Measurements from ENCODE around the gene ZFYVE19.
A peak's percentile ranks its signal among the peaks of the same experiment; 100 is the strongest.

Gene ZFYVE19

DNA sequence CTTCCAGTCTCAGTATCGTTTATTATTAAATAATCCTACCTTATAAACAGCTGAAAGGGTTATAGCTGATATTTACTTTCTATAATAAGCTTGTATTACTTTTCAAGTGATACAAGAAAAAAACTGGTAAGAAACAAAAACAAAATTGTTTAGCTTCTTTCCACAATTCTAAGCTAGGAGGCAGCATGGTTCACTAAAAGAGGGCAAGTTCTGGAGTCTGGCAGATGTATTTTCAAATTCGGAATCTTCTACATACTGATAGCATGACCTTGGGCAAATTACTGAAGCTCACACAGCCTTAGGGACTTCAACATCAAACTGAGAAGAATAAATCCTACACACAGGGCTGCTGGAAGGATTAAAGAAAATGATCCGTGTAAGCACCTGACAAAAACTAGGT is 21.7 kb upstream of the ZFYVE19 start:
- no peak for DNase-seq (ENCODE audit: low read depth)
- H3K4me3 ChIP-seq (ENCODE audit: low read depth, low read length): no peak overlapping the region
- TF ChIP-seq POLR2A (IDR thresholded peaks at IDR 0.05; ENCODE audit: extremely low read depth, insufficient read length) (no peak), MYC (IDR thresholded peaks at IDR 0.05; ENCODE audit: low read depth, low read length) (no peak), MAX (IDR thresholded peaks at IDR 0.05; ENCODE audit: low read depth, low read length) (no peak)
- TF ChIP-seq, protein P1, sequence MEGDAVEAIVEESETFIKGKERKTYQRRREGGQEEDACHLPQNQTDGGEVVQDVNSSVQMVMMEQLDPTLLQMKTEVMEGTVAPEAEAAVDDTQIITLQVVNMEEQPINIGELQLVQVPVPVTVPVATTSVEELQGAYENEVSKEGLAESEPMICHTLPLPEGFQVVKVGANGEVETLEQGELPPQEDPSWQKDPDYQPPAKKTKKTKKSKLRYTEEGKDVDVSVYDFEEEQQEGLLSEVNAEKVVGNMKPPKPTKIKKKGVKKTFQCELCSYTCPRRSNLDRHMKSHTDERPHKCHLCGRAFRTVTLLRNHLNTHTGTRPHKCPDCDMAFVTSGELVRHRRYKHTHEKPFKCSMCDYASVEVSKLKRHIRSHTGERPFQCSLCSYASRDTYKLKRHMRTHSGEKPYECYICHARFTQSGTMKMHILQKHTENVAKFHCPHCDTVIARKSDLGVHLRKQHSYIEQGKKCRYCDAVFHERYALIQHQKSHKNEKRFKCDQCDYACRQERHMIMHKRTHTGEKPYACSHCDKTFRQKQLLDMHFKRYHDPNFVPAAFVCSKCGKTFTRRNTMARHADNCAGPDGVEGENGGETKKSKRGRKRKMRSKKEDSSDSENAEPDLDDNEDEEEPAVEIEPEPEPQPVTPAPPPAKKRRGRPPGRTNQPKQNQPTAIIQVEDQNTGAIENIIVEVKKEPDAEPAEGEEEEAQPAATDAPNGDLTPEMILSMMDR (IDR thresholded peaks at IDR 0.05; ENCODE audit: low read depth, low read length): no peak

GRCh38 chr15:40785814-40786213 is 21.1 kb upstream of the ZFYVE19 start:
- H3K4me3 ChIP-seq (ENCODE audit: low read depth, low read length): no peak overlapping the region
- no peak for DNase-seq (ENCODE audit: low read depth)
- TF ChIP-seq MYC (IDR thresholded peaks at IDR 0.05; ENCODE audit: low read depth, low read length): no peak
- no peak for TF ChIP-seq MAX (IDR thresholded peaks at IDR 0.05; ENCODE audit: low read depth, low read length)
- no peak for TF ChIP-seq POLR2A (IDR thresholded peaks at IDR 0.05; ENCODE audit: extremely low read depth, insufficient read length)
- TF ChIP-seq, protein P1 (IDR thresholded peaks at IDR 0.05; ENCODE audit: low read depth, low read length): no peak

DNA sequence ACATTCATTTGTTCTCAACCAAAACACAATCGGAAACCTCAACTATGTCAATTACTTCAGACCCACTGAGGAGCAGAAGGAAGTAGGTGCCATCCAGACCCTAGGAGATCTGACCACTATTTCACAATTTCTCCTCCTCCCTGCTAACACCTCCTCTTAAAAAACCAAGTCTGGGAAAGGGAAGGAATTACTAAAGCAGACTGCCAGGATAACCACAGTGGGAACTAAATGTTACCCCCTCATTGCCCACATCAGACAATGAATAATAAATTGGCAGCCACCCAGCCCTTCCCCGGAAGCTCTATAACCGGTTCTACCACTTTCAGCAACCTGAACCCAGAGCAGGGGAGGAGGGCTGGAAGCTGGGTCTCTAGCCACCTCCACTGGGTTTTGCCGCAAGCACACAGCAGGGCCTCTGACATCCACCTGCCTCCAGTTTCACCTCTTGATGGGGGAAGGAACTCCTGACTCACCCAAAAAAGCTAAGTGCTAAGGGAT is 19.5 kb upstream of the ZFYVE19 start:
- DNase-seq (ENCODE audit: low read depth): peak; percentile 84
- TF ChIP-seq POLR2A (IDR thresholded peaks at IDR 0.05; ENCODE audit: extremely low read depth, insufficient read length) (no peak), MAX (IDR thresholded peaks at IDR 0.05; ENCODE audit: low read depth, low read length) (no peak), MYC (IDR thresholded peaks at IDR 0.05; ENCODE audit: low read depth, low read length) (peak; percentile 26; the same call in 1 of the 2 replicates)
- TF ChIP-seq, protein P1 (IDR thresholded peaks at IDR 0.05; ENCODE audit: low read depth, low read length): no peak
- no peak overlapping the region for H3K4me3 ChIP-seq (ENCODE audit: low read depth, low read length)

GRCh38 chr15:40787991-40788390 is 18.9 kb upstream of the ZFYVE19 start:
- no peak overlapping the region for H3K4me3 ChIP-seq (ENCODE audit: low read depth, low read length)
- TF ChIP-seq MYC (IDR thresholded peaks at IDR 0.05; ENCODE audit: low read depth, low read length) (no peak), POLR2A (IDR thresholded peaks at IDR 0.05; ENCODE audit: extremely low read depth, insufficient read length) (no peak), MAX (IDR thresholded peaks at IDR 0.05; ENCODE audit: low read depth, low read length) (no peak)
- TF ChIP-seq, protein P1 (IDR thresholded peaks at IDR 0.05; ENCODE audit: low read depth, low read length): no peak

DNA sequence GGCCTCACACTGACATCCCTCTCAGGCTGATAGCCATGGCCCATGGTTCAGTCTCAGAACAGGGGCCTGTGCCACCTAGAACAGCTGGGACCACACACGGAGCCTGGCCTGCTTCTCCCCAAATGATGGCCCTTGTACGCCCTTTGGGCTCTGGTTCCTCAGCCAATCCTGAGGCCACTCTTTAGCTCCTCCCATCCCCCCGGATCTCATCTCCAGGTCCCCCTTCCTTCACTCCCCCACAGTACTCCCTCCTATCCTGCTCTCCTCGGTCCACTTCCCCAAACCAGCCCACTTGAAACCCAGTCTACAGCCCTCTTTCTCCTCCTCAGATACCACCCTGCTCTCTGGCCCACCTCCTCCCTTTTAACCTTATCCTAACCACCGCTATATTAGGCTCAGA is 17.8 kb upstream of the ZFYVE19 start:
- DNase-seq (ENCODE audit: low read depth): no peak
- TF ChIP-seq, protein P1 (IDR thresholded peaks at IDR 0.05; ENCODE audit: low read depth, low read length): no peak
- TF ChIP-seq POLR2A (IDR thresholded peaks at IDR 0.05; ENCODE audit: extremely low read depth, insufficient read length): no peak
- no peak for TF ChIP-seq MAX (IDR thresholded peaks at IDR 0.05; ENCODE audit: low read depth, low read length)
- no peak for TF ChIP-seq MYC (IDR thresholded peaks at IDR 0.05; ENCODE audit: low read depth, low read length)
- H3K4me3 ChIP-seq (ENCODE audit: low read depth, low read length): no peak overlapping the region

More at GRCh38 chr15:40787991-40788390, 18.9 kb upstream of the ZFYVE19 start:
- no peak for DNase-seq (ENCODE audit: low read depth)
